DND-41 (cell line): ENCODE data around the gene TDRD7.

Source experiments
- CTCF ChIP-seq: IDR thresholded peaks from 2 replicates; pipeline ENCODE4 v1.5.1; 2012; ENCODE audit warnings: borderline replicate concordance, low read length, moderate library complexity, mild to moderate bottlenecking; ENCODE audit not compliant: poor library complexity, severe bottlenecking; ENCODE audit errors: extremely low read depth
- EZH2 ChIP-seq: IDR thresholded peaks from 3 replicates; pipeline ENCODE4 v1.6.1; 2012; ENCODE audit warnings: borderline replicate concordance, low read depth, mild to moderate bottlenecking, moderate library complexity, low read length, inconsistent platforms; ENCODE audit not compliant: severe bottlenecking

DNA sequence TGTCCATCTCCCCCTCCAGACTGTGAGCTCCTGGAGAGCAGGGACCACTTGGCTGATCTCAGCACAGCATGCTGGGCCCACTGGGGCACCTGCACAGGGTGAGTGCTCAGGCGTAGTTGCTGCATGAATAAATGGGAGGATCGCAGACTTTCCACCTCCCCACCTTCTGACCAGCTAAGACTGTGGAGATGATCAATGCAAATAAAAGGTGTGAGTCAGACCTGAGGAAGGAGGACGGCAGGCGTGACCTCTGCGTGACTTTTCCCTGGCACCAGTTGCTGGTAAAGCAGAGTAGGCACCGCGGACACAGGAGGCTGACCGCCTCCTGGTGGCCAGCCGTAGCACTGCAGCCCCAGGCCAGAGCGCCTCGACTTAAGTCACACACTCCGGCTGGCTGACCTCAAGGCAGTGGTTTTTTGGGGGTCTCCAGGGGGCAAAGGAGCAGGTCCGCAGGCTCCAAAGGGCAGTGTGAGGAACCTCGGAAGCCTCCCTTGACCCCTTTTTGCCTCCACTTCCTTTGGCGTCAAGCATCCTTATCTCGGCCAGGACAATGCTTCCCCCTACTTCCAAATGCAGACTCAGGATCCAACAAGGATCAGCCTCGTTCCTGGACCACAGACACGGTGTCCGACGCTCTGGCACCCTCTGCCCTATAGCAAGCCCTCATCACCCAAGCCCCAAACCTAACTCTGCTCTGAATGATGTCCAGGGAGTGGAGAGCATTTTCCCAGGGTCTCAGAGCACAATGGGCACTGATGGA lies 12.7 kb upstream of the TDRD7 start:
- TF ChIP-seq CTCF (peak; percentile 90), EZH2 (no peak)
